HG03175 (cell line): ENCODE results near the gene TXNDC2.
A peak's percentile ranks its signal among the peaks of the same experiment; 100 is the strongest.
"Not testable (repeated sequence)": the region's sequence is repeated elsewhere in the genome, so short reads cannot be mapped to it uniquely, and the experiment has no call there.

ENCODE experiments used
- ATAC-seq: cut with Tn5 transposase; IDR thresholded peaks from one replicate; pipeline ENCODE4 v1.9.1; 2021; ENCODE audit warnings: mild to moderate bottlenecking, moderate library complexity; ENCODE audit not compliant: unreplicated experiment

The TXNDC2 gene

DNA sequence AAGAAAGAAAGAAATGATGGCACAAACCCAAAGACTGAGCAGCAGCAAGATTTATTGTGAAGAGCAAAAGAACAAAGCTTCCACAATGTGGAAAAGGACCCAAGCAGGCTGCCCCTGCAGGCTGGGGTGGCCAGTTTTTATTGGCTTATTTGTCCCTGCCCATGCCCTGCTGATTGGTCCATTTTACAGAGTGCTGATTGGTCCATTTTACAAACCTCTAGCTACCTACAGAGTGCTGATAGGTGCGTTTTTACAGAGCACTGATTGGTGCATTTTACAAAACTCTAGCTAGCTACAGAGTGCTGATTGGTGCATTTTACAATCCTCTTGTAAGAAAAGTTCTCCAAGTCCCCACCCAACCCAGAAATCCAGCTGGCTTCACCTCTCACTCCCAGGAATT lies 26.5 kb downstream of the TXNDC2 start:
- ATAC-seq, result not testable (repeated sequence)

DNA sequence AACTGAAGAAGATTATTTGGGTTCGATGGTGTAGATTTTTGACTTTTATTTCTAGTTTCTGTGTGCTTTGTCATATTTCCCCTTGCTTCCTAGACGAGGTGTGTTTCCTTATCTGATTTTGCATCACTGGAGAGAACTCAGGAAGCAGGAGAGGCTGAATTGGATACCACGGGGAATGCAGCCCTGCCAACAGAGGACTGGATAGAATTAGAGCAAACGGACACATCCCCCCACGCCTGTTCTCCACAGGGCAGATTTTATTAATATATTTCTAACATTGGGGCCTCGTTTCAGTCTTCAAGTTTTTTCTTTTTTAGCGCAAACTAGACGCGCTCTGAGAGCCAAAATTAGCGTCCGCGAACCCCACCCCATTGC lies 27.4 kb downstream of the TXNDC2 start:
- no peak for ATAC-seq

DNA sequence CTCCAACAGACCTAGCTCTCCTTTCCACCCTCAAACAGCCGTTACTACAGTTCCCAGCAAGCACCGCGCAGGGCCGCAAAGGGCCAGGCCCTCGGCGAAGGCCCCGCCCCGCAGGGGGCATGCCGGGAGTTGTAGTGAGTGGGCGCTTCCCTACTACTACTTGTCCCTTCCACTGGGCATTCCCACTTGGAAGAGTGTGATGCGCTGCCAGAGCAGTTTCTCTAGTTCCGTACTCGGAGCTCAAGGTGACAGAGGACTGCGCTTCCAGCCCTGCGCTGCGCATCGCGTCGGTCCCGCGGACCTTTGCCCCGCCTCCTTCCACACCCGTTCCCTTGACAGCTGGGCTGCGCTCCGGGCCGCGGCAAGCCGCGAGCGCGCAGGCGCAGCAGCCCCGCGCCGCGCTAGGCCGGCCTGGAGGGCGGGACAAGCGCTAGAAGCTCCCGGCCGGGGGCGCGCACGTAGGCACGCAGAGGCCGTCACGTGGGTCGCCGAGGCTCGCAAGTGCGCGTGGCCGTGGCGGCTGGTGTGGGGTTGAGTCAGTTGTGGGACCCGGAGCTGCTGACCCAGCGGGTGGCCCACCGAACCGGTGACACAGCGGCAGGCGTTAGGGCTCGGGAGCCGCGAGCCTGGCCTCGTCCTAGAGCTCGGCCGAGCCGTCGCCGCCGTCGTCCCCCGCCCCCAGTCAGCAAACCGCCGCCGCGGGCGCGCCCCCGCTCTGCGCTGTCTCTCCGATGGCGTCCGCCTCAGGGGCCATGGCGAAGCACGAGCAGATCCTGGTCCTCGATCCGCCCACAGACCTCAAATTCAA lies 28.0 kb downstream of the TXNDC2 start, which contains the start of gene VAPA:
TSS of gene VAPA (plus strand) at position 491 of the 808 bp plus-strand sequence. CDS start at position 732, 241 bp downstream.
- peak; percentile 84 for ATAC-seq

DNA sequence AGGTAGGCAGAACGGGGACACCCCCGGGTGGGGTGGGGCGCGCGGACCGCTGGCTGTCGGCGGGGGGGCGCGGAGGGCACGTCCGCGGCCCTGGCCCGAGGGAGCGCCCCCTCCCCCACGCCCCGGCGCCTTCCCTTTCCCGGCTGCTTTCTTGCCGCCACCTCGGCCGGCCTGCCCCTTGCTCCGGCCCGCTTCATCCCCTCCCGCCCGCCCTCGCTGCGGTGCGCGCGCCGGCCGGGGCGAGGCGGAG lies 28.5 kb downstream of the TXNDC2 start:
- no peak for ATAC-seq

DNA sequence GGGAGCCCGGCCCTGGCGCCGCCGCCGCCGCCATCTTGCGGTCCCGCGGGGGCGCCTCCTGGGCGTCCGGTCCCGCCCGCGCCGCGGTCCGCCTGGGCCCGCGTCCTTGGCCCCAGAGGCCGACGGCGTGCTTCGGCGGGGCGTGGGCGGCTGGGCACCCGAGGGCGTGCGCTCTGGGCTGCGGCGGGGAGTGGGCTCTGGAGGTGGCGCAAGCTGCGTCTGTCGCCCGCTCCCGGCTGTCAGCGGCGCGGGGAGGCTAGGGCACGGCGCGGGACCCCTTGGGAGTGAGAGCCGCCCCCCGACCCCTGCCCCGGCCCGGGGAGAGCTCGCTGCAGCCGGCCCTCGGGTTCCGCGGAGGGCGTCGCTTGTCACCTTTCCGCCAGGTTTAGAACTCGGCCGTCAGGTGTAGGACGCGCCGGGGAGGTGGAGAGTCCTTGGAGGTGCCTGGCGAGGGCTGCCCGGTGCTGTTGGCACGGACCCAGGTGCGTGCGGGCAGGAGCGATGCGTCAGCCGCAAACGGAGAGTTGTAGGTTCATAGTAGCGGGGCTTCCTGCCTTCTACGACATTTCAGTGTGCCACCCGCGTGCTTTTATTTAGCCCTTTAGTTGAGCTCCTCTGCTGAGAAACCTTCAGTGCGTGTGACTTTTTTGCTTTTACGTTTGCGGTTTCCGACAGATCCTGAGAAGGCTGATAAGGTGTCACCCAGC lies 29.0 kb downstream of the TXNDC2 start:
- ATAC-seq, result peak; percentile 34

DNA sequence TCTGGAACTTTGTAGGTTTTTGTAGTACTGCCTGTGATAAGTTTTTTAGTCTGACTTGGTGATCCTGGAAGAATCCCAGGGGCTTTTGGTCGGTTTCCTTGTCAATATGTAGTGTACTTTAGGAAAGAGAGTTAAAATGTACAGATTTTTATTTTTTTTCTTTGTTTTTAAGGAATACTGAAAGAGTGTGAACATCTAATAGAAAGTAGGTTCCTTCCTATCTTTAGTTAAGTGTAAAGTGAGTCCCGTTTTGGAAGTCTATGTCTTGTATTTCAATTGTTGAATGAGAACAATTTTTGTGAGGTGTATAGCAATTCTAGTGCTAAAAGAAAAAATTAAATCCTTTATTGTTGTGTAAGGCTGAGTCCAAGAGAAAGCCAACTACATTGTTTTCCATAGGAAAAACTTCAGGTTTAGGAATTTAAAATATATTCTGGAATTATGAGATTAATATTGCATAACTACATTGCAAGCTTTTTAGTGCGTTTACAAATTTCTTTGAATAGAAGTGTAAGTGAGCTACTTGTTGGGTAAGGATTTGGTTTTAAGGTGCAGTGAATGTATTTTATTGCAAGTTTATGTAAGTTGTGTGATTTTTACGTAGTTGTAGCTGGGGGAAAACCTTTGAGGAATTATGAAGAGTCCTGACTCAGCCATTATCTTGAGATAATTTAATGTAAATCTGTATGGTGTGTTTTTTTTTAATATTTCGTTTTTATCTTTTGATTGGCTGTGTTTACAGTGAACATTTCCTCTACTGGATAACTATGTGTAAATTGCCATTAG lies 29.7 kb downstream of the TXNDC2 start:
- no peak for ATAC-seq

DNA sequence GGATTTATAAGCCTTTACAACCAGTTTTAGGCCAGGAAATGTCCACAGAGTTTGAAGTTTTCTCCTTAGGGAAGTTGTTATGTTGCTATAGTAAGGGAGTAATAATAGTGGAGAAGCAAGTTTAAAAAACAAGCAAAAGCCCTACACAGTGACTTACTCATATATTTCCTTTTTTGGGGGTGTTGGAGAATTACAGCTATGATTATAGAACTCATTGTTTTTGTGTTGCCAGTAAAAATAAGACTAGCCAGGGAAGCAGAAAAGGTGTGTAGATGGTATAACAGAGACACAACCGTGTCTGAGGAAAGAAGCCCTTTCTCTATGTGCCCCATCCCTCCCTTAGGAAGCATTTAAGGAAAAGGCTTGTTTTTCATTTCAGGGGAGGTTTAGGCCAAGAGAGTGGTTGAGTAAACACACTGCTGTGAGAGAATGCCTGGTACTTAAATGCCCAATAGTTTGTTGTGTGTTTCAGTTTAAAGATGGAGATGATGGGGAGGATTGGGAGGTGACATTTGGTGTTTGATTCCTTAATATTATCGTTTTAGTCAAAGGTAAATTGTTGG lies 30.4 kb downstream of the TXNDC2 start:
- ATAC-seq, result no peak

DNA sequence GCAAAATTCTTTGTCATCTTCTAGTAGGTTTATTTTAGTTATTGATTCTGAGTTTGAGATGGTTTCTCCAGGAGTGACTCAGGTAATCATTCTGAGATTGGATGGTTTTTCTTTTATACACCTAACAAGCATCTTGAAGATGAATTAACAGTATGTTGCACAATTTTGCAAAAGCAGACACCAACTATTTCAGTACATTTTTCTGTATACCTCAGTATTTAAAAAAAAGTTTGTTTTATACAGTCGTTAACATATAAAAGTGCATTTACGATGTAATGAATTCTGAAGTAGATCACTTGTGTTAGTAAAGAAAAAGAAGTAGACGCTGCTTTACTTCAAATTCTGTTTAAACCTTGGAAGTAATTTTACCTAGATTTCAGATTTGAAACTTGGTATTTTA lies 31.0 kb downstream of the TXNDC2 start:
- ATAC-seq, result no peak

DNA sequence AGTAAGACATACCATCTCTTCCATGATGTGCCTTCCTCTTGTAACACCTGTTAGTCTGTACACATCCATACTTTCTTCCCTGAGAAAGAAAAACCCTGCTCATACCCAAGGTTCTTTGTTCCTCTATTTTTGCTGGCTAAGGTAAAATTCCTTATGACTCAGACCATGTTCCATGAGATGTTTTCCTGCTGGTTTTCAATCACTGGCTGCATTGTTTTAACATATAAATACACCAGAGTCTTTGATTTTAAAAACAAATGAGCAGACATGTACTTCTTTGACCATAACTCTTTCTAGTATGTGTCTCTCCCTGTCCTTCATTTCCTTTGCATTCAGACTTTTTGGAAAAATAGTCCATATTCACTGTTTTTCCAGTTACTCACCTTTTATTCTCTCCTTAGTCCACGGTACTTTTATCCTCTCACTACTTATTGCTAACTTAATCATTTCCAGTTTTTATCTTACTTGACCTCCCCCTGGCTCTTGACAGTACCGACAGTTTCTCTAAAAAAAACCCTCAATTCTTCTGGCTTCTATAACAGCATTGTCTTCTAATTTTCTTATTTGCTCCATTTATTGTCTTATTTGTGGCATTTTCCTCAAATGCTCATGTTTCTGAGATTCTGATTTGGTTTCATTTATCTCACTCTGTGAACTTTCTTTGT lies 32.4 kb downstream of the TXNDC2 start:
- no peak for ATAC-seq

DNA sequence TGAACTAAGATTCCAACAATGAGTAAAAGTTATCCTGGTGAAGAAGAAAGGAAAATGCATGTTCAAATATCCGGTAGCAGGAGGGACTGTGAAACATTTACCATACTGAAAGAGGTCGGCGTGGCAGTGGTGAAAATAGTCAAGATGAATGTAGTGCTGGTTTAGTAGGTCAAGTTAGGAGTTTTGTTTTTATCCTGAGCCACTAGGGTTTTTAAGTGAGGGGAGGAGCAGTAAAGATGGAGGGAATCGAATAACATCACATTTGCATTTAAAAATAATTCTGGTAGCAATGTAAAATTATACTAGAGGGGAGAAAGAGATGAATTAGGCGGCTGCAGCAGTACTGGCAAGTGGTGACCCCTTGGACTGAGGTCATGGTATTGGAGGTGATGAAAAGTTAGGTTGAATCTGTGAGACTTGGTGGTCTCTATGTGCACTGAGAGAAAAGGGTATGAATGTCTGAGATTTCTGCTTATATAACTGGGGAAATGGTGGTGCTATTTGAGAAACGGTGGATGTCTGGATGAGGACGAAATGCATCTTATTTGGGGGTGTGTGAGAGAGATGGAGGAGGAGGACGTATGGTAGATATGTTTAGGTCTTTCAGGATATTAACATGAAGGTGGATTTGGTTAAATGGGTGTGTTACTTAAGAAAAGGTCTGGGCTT lies 33.9 kb downstream of the TXNDC2 start:
- ATAC-seq, result no peak

DNA sequence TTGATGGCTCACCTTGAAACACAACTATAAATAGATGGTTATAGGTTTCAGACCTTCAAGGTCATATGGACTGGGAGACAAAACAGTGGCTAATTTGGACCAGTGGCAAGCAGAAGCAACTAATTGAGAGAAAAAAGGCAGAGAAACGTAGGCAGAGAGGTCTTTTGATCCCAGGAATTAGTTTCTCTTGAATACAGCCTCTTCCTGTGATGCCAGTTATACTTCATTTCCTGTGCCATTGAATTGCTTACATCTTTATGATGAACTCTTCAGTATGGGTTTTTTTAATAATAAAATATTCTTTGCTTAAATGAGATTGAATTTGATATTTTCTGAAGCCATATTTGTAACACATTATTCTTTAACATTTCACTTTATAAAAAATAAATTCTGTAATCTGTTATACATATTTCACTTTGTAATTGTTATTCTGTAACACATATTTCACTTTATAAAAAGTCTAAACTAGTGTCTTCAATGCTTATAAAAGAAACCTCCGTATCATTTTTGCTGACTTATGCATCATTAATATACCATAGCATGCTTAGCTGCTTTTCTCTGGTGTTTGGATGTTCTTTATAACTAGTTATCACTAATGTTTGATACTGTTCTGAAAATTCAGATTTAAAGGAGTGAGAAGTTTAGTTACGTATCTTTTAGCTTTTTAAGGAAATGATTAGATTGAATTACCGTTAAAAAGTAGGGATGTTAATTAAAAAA lies 37.0 kb downstream of the TXNDC2 start:
- ATAC-seq, result no peak

DNA sequence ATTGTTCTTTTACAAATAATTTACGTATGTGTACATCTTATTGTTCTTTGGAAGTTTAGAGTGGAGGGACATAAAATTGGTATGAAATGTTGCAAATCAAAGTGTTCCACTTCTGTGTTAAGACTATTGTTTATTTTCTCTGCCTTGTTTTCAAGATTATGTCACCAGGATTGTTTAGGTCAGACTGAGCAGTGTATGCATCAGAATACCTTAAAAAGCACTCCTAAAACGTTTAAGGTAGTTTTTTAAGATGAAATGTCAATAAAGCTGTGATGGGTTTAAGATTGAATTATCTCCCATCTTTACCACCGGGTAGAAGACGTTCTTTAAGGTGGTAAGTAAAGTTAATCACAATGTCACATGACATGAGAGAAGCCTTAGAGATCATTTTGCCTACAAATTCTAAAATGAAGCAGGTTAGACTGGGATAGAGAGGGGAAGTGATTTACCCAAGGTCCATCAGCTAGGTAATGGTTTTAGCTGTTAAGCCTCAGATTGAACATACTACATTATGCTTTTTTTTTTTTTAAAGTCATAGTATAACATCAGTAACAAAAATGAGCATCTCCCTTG lies 38.7 kb downstream of the TXNDC2 start:
- no peak for ATAC-seq

DNA sequence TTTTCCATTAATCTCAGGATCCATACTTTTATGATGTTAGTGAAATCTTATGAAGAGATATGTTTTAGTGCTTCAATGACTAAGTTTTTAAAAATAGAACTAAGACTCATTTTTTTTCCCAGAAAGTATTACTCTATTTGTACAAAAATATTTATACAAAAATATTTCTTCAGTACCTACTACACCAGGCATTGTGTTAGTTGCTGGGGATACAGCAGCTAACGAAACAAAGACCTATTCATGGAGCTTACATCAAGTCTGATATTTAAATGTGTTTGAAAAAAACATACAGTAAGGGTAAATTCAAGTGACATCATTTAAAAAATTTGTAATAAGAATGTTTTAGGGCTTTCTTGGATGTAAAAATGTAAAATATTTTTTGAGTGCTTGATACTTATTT lies 39.6 kb downstream of the TXNDC2 start:
- no peak for ATAC-seq

DNA sequence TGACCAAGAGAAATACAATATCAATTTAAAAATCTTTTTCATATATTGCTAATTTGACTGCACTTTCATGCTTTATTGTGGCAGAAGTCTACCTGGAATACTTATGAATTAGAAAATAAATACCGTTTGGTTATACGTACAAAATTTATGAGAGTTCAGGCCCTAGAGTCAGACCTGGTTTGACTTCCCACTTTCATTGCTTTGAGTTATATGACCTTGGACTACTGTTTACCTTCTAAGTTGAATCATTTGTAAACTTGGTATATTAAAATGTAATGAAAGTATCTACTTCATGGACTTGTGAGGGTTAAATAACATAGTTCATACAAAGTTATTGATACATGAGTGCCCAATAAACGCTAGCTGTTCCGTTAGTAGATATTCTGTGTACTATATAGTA lies 40.0 kb downstream of the TXNDC2 start:
- ATAC-seq, result no peak

DNA sequence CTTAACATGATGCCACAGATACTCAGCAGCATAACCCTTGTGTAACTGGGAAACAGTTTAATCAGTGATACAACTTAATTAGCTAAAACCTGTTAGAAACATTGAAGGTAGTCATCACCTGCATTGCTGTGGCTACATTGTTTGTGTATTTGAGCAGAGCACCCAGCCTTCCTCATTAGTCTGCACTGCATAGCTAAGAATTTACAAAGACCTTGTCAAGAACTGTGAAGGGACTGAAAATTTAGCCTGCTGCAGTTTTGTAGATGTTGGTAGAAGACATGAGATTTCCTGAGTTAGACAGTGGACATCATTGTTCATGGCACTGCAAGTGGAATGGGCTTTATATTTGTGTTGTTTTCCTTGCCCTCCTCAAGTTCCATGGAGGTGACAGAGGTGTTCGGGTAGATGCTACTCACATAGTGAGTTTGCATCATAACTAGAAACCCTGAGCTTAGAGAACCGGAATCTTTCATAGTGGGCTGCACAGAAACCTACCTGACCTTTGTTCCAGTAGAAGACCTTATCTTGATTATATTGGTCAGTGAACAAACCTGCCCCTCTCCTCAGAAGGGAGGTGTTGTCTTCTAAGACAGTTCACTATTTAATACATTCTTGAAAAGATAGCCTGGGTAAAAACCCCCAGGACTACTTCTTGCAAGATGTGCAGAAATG lies 40.6 kb downstream of the TXNDC2 start:
- no peak for ATAC-seq

DNA sequence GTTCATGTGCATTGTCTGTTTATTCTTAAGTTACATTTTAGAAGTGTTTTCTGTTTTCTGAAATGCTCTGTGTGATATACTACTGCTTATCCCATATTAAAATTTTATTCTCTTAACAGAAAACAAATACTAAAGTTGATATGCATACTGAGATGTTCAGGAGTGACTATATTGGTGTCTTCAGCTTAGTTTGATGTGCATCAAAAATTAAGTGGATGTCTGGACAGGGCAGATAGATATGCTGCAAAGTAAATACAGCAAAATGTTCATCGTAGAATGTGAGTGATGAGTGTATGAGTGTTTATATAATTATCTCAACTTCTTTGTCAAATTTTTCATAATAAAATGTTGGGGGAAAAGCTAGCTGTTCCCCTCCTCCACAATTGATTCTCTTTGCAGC lies 41.2 kb downstream of the TXNDC2 start:
- ATAC-seq, result no peak

DNA sequence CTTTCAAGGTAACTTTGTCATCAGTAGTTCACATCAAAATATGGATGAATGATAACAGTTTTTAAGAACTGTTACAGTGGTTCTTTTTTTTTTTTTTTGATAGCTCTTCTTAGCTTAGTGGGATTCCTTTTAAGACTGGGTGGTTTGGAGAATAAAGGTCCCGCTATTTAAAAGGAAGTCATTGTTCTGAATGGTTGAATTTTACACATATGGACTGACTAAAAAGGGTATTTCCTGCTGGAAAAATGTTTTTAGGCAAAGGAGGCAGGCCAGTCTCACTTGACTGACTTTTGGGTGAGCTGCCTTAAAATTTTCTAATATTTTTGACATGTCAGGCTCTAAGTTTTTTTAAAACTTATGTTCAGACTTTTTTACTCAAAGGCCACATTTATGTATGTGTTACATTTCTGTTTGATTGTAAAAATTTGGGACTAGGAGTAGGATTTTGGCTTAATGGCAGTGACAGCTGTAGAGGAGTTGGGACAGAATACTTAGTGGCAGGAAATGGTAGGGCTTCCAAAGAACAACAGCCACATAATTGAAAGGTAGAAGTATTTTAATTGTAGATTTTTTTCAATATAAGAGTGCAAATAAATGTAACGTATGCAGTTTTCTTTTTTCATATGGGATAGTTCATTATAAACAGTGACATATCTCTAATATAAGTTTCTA lies 41.8 kb downstream of the TXNDC2 start:
- ATAC-seq, result no peak

DNA sequence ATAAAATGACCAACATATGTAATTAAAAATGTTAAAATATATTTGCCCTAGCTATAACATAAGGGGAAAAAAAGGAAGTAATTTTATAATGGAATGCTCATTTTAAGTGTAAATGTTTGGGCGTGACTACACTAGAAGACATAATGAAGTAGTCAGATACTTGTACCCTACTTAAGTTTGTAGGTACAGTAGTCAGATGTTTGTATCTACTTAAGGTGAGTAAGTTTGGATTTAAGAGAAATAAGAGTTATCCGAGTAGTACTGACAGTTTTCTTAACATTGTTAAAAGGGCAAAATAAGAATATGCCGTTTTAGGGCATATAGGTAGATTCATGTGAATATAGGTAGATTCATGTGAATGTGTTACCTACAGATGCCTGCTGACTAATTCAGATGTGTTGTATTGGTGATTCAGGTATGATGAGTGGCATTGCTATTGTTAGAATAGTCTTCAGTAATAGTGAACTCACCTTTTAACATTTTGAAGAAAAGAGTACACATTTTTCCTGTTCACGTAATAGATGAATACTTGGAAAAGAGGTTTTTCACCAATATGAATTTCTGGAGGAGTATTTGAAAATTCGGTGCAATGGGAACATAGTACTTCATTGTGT lies 43.0 kb downstream of the TXNDC2 start:
- ATAC-seq, result no peak
